ENCODE data around the gene ARHGAP24.

Gene ARHGAP24

GRCh38 chr4:86036736-86037135, 561.8 kb downstream of the ARHGAP24 start:
- no peak for DNase-seq

- no peak for DNase-seq
Observed at GRCh38 chr4:86038037-86038436, 563.1 kb downstream of the ARHGAP24 start.

- peak; percentile 39 for DNase-seq
Observed at GRCh38 chr4:86043755-86044592, 569.0 kb downstream of the ARHGAP24 start.

GRCh38 chr4:86044593-86044985, 569.6 kb downstream of the ARHGAP24 start:
- no peak for DNase-seq

GRCh38 chr4:86048426-86048825, 573.5 kb downstream of the ARHGAP24 start:
- DNase-seq, result peak; percentile 6

- DNase-seq, result no peak
Observed at GRCh38 chr4:86050496-86050895, 575.5 kb downstream of the ARHGAP24 start.
